GM19328 (cell line): ENCODE data around the gene UCHL3.
"Not testable (repeated sequence)": the region's sequence is repeated elsewhere in the genome, so short reads cannot be mapped to it uniquely, and the experiment has no call there.

Experiments
- ATAC-seq: cut with Tn5 transposase; IDR thresholded peaks from one replicate; pipeline ENCODE4 v1.9.1; 2021; ENCODE audit warnings: mild to moderate bottlenecking, moderate library complexity; ENCODE audit not compliant: unreplicated experiment

The UCHL3 gene

DNA sequence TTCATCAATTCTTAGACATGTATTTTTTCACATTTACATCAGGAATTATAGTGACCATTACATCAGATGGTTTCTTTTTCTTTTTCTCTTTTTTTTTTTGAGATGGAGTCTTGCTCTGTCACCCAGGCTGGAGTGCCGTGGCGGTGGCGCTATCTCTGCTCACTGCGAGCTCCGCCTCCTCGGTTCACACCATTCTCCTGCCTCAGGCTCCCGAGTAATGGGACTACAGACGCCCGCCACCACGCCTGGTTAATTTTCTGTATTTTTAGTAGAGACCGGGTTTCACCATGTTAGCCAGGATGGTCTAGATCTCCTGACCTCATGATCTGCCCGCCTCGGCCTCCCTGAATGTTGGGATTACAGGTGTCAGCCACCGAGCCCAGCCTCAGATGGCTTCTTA, 4.2 kb upstream of the UCHL3 start:
- not testable (repeated sequence) for ATAC-seq

DNA sequence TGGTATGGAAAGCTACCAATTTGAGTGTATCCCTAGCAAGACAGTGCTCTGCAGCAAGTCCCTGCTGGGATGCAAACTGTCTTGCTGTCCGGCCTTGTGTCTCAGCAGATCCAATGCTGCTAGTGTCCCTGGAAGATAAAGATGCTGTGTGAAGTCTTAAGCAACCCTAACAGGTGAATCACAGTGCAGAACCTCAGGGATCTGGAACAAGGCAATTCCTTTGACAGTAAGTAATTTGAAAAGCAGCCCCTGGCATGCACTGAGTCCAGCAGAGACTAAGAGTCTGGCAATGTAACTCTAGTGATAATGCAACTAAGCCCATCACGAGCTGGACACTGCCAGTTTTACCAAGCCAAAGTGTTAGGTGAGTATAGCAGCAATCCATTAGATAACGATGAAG, 1.7 kb upstream of the UCHL3 start:
- ATAC-seq, result no peak

DNA sequence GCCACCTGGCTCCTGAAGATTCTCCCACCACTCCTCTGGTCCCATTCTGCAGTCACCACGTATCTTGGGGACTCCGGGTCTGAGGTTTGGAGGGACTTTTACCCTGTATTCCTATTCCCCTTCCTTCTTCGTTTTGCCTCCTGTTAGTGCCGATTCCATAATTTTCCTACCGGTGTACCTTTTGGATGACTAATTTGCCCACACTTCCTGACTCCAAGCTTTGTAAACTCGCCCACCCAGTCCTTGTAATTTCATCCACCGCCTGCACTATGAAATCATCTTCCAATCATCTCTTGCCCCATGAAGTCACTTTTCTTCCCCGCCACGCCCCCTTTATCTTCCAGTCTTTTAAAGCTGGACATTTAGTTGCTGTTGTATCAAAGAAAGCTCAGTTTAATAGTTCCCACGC, 572 bp downstream of the UCHL3 start:
- ATAC-seq, result peak; percentile 4

DNA sequence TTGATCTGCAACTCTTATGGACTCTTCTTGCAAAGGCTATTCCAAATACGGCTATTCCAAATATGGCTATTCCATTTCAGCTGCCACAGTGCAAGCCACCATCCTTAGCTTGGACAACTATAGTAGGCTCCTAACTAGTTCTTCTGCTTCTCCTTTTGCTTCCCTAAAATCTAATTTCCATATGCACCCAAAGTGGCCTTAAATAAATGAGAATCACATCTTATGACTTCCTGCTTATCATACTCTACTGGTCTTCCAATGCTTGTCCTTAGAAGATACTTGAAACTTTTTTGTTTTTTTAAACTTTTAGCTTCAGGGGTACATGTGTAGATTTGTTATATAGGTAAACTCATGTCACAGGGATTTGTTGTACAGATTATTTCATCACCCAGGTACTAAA, 4.9 kb downstream of the UCHL3 start:
- no peak for ATAC-seq

DNA sequence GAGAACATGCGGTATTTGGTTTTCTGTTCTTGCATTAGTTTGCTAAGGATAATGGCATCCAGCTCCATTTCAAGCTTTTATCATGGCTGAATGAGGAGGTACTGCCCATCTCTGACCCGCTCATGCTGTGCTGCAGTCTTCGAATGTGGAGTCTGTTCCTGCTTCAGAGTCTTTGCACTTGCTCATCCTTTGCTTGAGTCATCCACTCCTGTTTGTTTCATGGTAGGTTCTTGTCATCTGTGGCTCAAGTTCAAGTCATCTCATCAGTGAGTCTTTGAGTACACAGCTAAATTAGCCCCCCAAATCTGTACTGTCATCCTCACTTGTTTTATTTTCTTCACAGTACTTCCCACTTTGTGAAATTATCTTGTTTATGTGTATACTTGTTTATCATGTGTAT, 5.4 kb downstream of the UCHL3 start:
- ATAC-seq, result no peak

DNA sequence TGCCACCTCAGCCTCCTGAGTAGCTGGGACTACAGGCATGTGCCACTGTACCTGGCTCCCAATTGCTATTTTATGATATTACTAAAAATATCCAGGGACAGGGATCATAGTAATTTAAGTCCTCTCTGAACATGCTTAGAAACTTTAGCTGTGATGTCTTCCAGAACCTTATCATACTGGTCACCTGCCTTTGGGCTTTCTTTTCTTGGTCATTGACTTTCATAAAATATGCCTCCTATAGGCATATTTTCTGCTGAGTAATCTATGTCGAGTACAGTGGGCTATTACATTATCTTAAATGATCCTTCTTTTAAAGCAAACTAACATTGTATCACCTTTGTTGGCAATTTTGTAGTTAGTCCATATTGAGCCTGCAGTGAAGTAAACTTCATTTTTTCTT, 6.2 kb downstream of the UCHL3 start:
- ATAC-seq, result no peak

DNA sequence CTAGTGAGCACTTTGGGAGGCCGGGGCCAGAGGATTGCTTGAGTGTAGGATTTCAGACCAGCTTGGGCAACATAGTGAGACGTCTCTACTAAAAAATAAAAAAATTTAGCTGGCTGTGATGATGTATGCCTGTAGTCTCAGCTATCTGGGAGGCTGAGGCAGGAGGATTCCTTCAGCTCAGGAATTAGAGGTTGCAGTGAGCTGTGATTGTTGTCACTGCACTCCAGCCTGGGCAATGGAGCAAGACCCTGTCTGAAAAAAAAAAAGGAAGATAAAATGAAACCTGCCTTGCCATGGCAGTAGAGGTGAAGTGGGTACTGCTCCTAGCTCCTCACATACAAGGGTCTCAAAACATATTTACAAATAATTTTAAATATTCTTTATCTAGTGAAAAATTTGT, 7.4 kb downstream of the UCHL3 start:
- ATAC-seq, result no peak

DNA sequence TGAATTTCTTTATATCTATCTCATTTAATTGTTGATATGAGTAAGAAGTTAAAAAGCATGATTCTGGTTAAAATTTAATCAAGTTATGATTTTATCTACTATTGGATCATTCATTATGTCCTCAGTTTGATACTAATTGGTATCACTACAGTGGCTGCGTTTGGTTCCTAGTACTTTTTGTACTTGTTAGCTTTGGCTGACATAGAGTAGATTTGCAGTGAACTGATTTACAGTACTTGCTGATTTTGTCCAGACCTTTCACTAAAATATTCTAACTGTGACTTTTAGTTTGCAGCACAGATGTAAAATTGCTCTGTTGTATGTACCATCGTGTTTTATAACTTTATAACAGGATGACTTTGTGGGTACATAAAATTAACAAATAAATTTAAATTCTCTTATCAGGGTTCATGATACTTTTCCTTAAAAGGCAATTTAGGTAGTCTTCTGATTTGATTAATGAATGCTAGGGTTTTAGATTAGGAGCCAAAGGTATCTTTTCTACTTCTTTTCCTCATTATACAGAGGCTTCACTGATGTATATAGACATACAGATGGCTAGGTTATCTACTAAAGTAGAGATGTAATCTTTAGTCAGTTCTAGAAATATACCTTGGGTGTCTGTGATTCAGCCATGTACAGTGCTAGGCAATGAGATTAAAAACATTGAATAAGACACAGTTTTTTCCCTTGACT, 8.7 kb downstream of the UCHL3 start:
- no peak for ATAC-seq

DNA sequence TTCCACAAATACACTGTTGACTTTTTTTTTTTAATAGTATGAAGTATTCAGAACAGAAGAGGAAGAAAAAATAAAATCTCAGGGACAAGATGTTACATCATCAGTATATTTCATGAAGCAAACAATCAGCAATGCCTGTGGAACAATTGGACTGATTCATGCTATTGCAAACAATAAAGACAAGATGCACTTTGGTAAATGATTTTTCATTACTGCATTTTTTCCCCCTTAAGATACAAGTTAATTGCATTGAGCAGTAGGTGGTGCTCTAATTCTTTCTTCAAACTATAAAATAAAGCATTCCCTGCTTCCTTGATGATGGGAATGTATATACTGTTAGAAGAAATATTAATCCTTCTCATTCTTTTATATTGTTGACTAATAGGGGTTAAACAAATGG, 17.1 kb downstream of the UCHL3 start:
- ATAC-seq, result no peak

DNA sequence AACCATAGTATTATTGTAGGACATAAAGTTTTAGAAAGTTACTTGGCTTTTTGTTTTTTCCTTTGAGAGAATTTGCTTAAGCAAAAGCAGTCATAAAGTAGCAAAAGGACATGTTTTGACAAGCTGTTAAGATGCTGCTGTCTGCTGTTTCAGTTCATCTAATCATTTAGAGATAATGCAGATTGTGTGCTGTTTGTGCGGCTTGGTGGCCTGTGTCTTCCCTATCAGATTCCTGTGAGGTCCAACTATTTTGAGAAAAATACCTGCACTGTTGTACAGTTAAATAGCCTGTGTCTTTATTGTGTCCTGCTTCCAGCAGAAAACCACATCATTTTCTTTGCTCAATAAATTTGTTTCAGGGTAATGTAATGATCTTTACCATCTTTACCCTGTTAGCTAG, 20.0 kb downstream of the UCHL3 start:
- ATAC-seq, result no peak

DNA sequence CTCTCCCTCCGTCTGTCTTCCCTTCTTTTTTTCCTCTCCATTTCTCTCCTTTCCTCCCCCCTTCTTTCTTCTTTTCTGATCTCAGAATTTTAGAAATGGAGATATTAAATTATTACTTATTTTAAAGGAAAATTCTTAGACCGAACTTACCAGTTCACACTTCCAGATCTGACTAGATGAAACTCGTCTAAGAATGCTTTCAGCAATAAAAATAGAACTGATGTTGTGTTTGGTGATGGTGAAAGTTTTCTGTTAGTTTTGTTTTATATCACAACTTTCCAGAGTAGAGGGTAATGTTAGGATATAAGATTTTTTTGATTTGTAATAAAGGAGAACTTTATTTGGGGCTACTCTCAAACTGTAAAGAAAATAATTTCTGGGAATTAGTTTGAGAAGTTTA, 29.9 kb downstream of the UCHL3 start:
- no peak for ATAC-seq

DNA sequence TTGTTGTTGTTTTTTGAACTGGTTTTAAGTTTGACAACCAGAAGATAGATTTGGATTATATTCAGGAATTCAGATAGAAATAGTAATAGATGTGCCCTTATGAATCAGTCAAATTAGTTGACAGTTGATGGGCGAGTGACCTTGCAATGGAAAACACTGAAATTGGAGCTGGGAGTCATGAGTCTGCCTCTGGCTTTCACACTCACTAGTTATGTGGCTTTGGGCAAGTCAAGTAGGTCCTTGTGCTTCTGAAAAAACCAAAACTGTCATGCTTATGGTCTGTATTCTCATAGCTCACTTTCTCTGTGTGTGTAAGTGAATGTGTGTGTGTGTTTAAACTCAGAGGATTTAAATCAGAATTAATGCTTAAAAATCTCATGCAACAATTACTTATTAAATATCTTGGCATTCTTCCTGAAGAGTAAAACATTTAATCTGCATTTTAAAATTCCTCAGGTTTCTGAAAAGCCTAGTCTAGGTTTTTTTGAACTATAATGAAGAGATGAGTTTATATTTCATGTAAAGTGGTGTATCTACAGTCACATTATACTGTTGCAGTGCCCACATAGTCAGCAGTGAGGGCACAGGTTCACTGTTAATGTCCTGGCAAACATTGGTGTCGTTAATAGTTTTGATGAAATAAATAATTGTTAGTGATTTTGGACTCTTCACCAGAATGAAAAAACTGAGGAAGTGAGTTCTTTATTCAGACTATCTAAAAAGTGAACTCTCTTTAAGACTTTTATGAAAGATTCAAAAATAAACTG, 32.5 kb downstream of the UCHL3 start:
- no peak for ATAC-seq

DNA sequence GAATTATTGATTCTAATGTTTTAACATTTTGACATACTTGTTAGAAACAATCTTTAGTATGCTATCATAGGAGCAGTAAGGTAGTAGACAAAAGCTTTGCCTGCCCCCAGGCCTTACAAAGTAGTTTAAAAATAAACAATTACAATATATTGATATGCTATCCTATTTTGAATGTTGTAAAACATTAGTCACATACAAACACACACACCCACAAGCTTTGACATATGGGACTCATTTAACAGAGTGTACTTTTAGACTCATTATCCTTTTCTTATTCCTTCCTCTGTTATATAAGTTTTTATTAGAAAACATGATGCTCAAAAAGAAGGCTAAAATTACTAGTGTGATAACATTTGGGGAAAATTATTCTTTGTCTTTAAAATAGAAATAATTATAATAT, 33.5 kb downstream of the UCHL3 start:
- ATAC-seq, result no peak

DNA sequence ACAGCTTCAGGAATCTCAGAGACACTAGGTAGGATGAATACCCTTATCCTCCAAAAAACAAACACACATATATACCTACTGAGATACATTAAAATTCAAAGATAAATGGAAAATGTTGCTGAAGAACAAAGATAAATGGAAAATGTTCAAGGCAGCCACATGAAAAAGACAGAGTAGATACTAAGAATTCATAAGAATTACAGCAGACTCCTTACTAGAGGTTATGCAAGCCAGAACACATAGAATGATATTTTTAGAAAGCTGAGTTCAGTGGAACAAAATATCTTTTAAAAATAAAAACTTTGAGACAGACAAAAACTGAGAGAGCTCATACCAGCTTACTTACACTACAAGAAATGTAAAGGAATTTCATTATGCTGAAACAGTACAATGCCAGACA, 35.6 kb downstream of the UCHL3 start:
- no peak for ATAC-seq

DNA sequence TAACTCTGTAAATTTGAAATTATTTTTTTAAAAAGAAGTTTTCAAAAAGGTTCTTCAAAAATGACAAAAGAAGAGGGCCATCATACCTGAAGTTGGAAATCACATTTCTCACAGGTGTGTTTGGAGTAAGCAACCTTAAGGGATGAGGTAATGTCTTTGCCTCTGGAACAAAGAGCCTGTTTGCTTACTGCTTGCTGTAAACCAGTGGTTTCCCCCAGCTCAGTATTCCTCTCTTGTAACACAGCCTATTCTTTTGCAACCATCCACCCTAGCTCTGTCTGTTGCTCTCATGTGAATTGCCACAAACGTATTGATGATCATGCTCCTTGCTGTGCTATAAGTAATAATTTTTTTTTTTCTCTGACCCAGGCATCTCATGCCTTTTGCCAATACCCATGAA, 38.1 kb downstream of the UCHL3 start:
- ATAC-seq, result no peak

DNA sequence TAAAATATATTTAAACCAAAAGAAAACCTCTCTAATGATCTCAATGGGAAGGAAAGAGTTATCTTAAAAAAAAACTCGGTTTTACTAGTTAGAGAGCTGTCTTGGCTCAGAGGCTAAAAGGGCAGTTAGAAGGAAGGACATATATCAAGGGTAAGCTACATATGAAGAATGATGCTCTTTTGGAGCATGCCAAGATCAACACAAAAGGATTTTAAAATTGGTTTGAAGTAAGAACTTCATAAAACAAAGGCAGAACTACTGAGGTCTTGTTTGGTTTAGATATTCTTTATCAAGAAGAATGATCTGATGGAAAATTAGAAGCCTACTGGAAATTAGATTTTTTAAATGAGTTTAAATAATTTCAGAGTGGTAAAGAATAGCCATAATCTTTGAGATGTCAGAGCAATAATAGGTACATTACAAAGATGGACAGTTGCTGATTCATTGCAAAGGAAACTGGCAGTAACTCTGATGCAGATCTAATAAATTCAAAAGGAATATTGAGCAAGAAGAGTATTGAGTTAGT, 47.1 kb downstream of the UCHL3 start:
- ATAC-seq, result no peak

DNA sequence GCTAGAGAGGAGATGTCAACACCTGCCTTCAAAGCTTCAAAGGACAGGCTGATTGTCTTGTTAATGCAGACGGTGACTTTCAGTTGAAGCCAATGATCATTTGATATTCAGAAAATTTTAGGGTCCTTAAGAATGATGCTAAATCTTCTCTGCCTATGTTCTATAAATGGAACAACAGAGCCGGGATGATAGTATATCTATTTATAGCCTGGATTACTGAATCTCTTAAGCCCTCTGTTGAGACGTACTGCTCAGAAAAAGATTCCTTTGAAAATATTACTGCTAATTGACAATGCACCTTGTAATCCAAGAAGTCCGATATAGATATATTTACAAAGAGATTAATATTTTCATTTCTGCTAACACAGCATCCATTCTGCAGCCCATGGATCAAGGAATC, 50.8 kb downstream of the UCHL3 start:
- no peak for ATAC-seq

DNA sequence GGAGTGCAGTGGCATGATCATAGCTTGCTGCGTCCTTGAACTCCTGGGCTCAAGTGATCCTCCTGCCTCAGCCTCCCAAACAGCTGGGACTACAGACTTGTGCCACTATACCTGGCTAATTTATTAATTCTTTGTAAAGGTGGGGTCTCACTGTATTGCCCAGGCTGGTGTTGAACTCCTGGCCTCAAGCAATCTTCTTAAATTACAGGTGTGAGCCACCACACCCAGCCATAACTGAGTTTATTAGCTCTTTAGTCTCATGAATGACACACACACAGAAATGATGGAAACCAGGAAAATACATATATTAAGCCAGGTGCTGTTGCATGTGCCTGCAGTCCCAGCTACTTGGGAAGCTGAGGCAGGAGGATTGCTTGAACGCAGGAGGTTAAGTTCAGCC, 53.4 kb downstream of the UCHL3 start:
- ATAC-seq, result no peak

DNA sequence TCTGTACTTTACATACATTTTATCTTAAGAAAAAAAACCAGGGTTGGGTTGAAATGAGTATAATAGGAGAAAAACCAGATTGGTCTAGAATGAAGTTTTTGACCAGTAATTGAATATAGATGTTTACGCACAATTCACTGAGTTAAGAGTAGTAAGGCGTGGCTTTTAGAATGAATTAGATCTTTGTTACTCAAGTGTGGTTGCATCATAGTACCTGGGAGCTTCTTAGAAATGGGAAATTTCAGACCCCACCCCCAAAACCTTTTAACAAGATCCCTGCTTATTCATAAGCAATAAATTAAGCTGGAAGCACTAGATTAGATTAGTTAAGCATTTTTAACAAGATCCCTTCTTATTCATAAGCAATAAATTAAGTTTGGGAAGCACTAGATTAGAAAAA, 57.9 kb downstream of the UCHL3 start:
- no peak for ATAC-seq

DNA sequence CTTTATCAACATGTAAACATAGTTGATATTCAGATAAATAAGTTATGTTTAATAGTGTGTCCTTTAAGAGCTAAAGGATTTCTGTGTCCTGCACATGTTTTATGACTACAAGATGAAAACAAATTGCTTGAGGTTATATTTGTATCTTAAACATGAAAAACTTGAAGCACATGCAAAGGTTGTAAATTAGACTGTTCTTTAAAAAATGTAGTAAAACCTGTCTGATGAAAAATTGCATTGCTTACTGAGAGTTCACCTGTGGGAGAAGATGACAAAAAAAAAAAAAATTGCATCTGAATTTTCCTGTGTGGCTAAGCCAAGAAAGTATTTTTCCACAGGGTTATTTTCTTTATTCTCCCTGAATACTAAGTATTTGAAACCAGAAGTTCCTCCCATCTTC, 60.9 kb downstream of the UCHL3 start:
- ATAC-seq, result no peak

DNA sequence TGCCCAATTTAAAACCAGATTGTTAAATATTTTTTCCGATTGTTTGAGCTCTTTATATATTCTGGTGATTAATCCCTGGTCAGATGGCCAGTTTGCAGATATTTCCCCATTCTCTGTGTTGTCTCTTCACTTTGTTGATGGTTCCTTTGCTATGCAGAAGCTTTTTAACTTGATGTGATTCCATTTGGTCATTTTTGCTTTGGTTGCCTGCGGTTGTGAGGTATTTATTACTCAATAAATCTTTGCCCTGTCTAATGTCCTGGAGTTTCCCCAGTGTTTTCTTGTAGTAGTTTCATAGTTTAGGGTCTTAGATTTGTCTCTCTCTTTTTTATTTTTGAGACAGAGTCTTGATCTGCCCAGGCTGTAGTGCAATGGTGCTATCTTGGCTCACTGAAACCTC, 62.8 kb downstream of the UCHL3 start:
- ATAC-seq, result no peak

DNA sequence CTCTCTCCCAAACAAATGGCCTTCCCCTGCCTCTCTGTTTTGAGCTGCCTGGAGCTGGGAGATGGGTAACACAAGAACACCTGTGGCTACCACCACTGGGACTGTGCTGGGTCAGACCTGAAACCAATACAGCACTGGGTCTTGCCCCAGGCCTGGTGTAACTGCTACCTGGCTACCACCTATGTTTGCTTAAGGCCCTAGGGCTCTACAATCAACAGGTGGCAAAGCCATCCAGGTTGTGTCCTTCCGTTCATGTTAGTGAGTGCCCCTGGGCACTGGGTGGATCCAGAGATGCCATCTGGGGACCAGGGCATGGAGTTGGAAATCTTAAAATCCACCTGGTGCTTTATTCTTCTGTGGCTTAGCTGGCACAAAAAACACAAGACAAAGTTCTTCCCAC, 67.6 kb downstream of the UCHL3 start:
- ATAC-seq, result no peak

DNA sequence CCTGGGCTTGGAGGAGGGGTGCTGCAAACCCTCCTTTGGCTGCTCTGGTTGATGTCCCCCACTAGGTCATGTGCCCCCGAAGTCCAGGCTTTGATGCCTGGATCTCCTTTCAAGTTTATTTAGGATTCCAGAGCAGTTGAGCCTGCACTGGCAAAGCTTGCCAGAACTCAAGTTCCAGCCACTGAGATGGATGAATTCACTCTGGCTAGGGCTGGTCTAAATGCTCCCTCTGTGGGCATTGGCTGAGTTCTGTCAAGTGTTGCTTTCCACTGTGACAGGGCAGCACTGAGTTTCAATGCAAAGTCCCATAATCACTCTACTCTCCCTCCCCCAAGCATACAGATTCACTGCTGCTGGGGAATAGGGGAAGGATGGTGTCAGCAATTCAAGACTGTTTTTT, 68.7 kb downstream of the UCHL3 start:
- no peak for ATAC-seq
